Lung (tissue), 12 donors: Measurements from ENCODE around the gene SPNS2. TPM values are rescaled to one million over a fixed set of nuclear protein-coding genes. Genes with fewer than 3 reads are reported as not detected.

Source experiments
- ATAC-seq: fragments of 200-7000 bp; cut with Tn5 transposase; one replicate; pipeline ENCODE4 v1.9.1; 2020; ENCODE audit warnings: moderate number of reproducible peaks; ENCODE audit not compliant: insufficient read depth, low FRiP score
- DNase-seq, 3 donors: peaks; one replicate each; pipeline ENCODE4 v3.0.0-alpha.2; 2013 to 2017
- H3K27ac ChIP-seq, 2 donors: one replicate each; pipeline ENCODE4 v1.5.1; 2013; ENCODE audit warnings: mild to moderate bottlenecking in 2 of 2, moderate library complexity in 2 of 2, control low read depth in 1 of 2, inconsistent platforms in 1 of 2, low read depth in 1 of 2, low read length in 1 of 2
- H3K27me3 ChIP-seq, 3 donors: one replicate each; pipeline ENCODE4 v1.5.1; 2013; ENCODE audit warnings: low read length in 2 of 3; ENCODE audit not compliant: control insufficient read depth in 3 of 3, insufficient read depth in 3 of 3
- H3K36me3 ChIP-seq, 4 donors: one replicate each; pipeline ENCODE4 v1.5.1; 2013; ENCODE audit warnings: low read length in 4 of 4, mild to moderate bottlenecking in 1 of 4, moderate library complexity in 1 of 4; ENCODE audit not compliant: control insufficient read depth in 4 of 4, insufficient read depth in 4 of 4
- H3K4me1 ChIP-seq, 5 donors: one replicate each; pipeline ENCODE4 v1.5.1; 2013; ENCODE audit warnings: low read length in 5 of 5, mild to moderate bottlenecking in 2 of 5, moderate library complexity in 1 of 5; ENCODE audit not compliant: control insufficient read depth in 5 of 5, insufficient read depth in 5 of 5
- H3K4me3 ChIP-seq: one replicate; pipeline ENCODE4 v1.5.1; 2013; ENCODE audit warnings: mild to moderate bottlenecking, control low read depth, moderate library complexity
- H3K9ac ChIP-seq, 2 donors: one replicate each; pipeline ENCODE4 v1.5.1; 2013; ENCODE audit warnings: low read length in 2 of 2, control low read depth in 1 of 2; ENCODE audit not compliant: insufficient read depth in 1 of 2
- H3K9me3 ChIP-seq, 4 donors: one replicate each; pipeline ENCODE4 v1.5.1; 2013; ENCODE audit warnings: low read length in 3 of 4, mild to moderate bottlenecking in 1 of 4, moderate library complexity in 1 of 4; ENCODE audit not compliant: control insufficient read depth in 4 of 4, insufficient read depth in 3 of 4
- WGBS, 2 donors: extraction: QIAGEN DNeasy Blood & Tissue Kit; methylation state at CpG; one replicate each; pipeline ENCODE4 v1.1.7; 2013; 5-methylcytosine and 5-hydroxymethylcytosine counted together
- polyA plus RNA-seq, 2 donors: library from polyadenylated mRNA; stranded (reverse); fragments of 200-250 nt; gene quantifications; one replicate each; pipeline ENCODE4 v1.2.1, GENCODE V29; 2013
- total RNA-seq, 2 donors: library from RNA; depleted of rRNA in 1 of 2; stranded (reverse); fragments of >200 nt in 1 of 2; gene quantifications; one replicate each; pipeline ENCODE4 v1.2.1, GENCODE V29; 2014 to 2021
- TF ChIP-seq, protein P1 (sequence below): IDR thresholded peaks from 2 replicates; pipeline ENCODE4 v1.5.1; 2012; ENCODE audit warnings: mild to moderate bottlenecking; ENCODE audit errors: control extremely low read depth, extremely low read depth
- donor health status: control.
- donor health status: control.
- donor health status: Bipolar disorder and iron deficiency.
- donor health status: healthy.
- donor health status: DM: yes; HTN: yes; CAD: no.

The SPNS2 gene
- total and polyA plus RNA-seq, 4 donors = 26.8 to 60.1 (median 42.5) TPM

DNA sequence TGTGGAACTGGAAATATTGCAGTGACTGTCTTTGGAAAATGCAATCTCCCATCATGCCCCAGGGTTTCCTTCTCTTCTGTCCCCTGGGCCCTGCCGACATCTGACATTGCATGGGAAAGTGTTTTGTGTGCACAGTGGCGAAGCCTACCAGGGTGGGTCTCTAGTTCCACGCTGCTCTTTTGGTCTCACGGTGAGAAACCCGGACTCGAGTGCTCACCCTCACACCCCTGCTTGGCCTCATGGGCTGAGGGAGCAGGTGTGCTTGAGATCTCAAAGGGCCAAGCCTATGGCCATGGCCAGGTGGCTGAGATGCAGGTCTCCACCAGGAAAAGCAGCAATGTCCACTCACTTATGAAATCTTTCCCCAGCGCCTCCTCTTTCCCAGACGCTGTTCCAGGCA, 32.9 kb upstream of the SPNS2 start:
- no peak overlapping the region for H3K4me3 ChIP-seq
- ATAC-seq (no peak), DNase-seq (no peak)
- no peaks in the 10 kb centered on the region for H3K36me3 ChIP-seq
- WGBS, 2 donors = 88 to 93% methylated on average over 8 of the region's 8 CpGs
- H3K4me1 ChIP-seq = no peaks in the 10 kb centered on the region
- no peak overlapping the region for H3K9ac ChIP-seq
- H3K27ac ChIP-seq = no peak overlapping the region
- H3K27me3 ChIP-seq = no peaks in the 10 kb centered on the region
- TF ChIP-seq, protein P1, sequence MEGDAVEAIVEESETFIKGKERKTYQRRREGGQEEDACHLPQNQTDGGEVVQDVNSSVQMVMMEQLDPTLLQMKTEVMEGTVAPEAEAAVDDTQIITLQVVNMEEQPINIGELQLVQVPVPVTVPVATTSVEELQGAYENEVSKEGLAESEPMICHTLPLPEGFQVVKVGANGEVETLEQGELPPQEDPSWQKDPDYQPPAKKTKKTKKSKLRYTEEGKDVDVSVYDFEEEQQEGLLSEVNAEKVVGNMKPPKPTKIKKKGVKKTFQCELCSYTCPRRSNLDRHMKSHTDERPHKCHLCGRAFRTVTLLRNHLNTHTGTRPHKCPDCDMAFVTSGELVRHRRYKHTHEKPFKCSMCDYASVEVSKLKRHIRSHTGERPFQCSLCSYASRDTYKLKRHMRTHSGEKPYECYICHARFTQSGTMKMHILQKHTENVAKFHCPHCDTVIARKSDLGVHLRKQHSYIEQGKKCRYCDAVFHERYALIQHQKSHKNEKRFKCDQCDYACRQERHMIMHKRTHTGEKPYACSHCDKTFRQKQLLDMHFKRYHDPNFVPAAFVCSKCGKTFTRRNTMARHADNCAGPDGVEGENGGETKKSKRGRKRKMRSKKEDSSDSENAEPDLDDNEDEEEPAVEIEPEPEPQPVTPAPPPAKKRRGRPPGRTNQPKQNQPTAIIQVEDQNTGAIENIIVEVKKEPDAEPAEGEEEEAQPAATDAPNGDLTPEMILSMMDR = no peak
- H3K9me3 ChIP-seq = no peaks in the 10 kb centered on the region

DNA sequence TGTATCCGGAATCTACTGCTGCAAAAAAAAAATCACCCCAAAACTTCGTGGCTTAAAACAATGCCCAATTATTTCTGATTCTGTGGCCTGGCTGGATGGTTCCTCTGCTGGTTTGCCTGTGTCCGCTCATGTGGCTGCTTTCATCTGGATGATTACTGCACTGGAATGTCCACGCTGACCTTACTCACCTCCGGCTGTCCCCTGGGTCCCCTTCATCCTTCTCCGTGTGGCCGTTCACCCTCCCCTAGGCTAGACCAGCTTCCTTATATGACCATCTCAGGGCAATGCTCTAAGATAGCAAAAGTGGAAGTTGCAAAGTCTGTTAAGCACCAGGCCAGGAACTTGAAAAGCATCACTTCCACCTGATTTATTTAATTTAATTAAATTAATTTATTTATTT, 31.4 kb upstream of the SPNS2 start:
- no peaks in the 10 kb centered on the region for H3K27me3 ChIP-seq
- no peaks in the 10 kb centered on the region for H3K9me3 ChIP-seq
- H3K27ac ChIP-seq = no peak overlapping the region
- TF ChIP-seq, protein P1 = no peak
- 68 to 83% methylated on average over 7 of the region's 7 CpGs for WGBS, 2 donors
- H3K36me3 ChIP-seq = no peaks in the 10 kb centered on the region
- DNase-seq (no peak), ATAC-seq (no peak)
- no peak overlapping the region for H3K9ac ChIP-seq
- H3K4me3 ChIP-seq = no peak overlapping the region
- no peaks in the 10 kb centered on the region for H3K4me1 ChIP-seq

DNA sequence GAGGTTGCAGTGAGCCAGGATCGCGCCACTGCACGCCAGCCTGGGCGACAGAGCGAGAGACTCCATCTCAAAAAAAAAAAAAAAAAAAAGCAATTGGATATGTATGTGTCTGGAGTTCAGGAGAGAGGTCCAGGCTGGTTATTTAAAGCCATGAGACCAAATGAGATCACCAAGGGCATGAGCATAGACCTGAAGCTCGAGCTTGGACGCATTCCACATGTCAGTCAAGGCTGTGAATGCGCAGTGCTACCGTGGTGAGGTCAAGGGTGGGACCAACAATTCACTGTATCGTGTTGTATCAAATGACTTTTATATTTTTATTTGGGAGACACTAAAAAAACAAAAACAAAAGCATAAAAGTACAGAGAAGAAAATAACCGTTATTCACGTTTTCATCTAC, 29.1 kb upstream of the SPNS2 start:
- DNase-seq (no peak), ATAC-seq (no peak)
- H3K9ac ChIP-seq = no peak overlapping the region
- no peaks in the 10 kb centered on the region for H3K9me3 ChIP-seq
- 91 to 92% methylated on average over 12 of the region's 12 CpGs for WGBS, 2 donors
- no peak overlapping the region for H3K4me3 ChIP-seq
- no peaks in the 10 kb centered on the region for H3K36me3 ChIP-seq
- H3K27me3 ChIP-seq = no peaks in the 10 kb centered on the region
- no peak overlapping the region for H3K27ac ChIP-seq
- H3K4me1 ChIP-seq = peaks cover 0 to 2% (median 0%) of the 10 kb centered on the region in 5 donors
- TF ChIP-seq, protein P1 = no peak

DNA sequence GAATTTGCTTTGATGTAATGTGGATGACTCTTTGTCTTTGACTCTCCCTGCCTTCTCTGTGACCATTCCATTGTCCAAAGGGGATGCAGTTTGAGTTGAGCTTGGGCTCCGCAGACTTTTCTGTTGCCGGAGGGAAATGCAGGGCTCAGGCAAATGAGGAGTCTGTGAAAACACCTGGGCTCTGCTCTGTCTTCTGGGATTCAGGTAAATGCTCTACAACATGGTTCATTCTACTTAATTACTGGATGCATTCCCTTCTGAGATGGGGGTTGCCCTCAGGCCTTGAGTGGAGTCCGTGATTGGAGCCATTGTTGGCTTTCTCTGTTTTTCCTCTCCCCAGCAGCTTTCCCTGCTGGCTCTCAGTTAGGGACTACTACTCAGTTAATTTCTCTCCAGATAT, 26.4 kb upstream of the SPNS2 start:
- H3K9me3 ChIP-seq = no peaks in the 10 kb centered on the region
- no peaks in the 10 kb centered on the region for H3K27me3 ChIP-seq
- DNase-seq = no peak
- H3K27ac ChIP-seq = no peak overlapping the region
- H3K36me3 ChIP-seq = no peaks in the 10 kb centered on the region
- ATAC-seq = no peak
- H3K9ac ChIP-seq = no peak overlapping the region
- no peak overlapping the region for H3K4me3 ChIP-seq
- WGBS, 2 donors = 92 to 94% methylated on average over 3 of the region's 3 CpGs
- peaks cover 0 to 5% (median 0%) of the 10 kb centered on the region in 5 donors for H3K4me1 ChIP-seq
- TF ChIP-seq, protein P1 = no peak
